SH-SY5Y (cell line): ENCODE data around the gene TRIM66.

Experiments used
- GATA2 ChIP-seq: IDR thresholded peaks from 2 replicates; pipeline ENCODE4 v1.6.1; 2011; ENCODE audit warnings: mild to moderate bottlenecking, low read depth, low read length
- GATA3 ChIP-seq: IDR thresholded peaks from 2 replicates; pipeline ENCODE4 v1.6.1; 2011; ENCODE audit warnings: low read depth, mild to moderate bottlenecking, low read length, moderate library complexity

GRCh38 chr11:8701891-8702597 lies 19.6 kb upstream of the TRIM66 start:
- no peak for TF ChIP-seq GATA3
- no peak for TF ChIP-seq GATA2
